ENCODE results near the gene ZIC4.

The ZIC4 gene

DNA sequence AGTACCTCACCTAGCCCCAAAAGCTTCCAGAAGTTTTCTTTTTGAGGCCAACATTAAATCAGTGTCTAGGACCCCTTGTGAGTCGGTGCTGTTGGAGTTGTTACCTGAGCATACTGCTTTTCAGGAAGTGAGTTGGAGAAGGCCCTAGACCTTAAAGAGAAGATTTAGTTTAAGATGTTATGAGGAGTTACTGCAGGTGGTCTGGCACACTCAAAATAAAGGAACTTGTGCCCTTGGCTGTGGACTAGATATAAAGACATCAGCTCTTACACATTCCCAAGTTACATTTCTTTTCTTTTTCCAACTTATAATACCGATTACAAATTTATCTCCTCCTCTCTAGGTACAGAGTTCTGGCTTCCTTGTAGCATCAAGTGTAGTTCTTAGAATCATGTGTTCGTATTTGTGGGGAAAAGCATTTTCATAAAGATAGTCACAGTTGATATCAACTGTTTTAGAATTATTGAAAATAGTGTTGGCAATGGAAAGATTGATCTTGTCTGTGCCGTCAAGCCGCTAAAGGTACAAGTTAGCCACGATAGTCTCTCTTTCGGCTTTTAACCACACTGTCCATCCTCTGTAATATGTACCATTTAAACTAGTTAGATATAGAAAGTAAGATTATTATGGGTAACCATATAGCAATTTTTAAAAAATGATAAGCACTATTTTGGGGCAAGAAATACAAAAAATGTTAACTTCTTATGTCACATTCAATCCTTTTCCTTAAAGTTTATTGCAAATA is 11.4 kb upstream of the ZIC4 start:
- DNase-seq (ENCODE audit: low spot score) = no peak

- DNase-seq (ENCODE audit: low spot score) = no peak
Measured at GRCh38 chr3:147416931-147417330, 10.6 kb upstream of the ZIC4 start.

GRCh38 chr3:147415874-147416273 is 9.5 kb upstream of the ZIC4 start:
- DNase-seq (ENCODE audit: low spot score) = no peak

GRCh38 chr3:147415286-147415685 is 8.9 kb upstream of the ZIC4 start:
- no peak for DNase-seq (ENCODE audit: low spot score)

DNA sequence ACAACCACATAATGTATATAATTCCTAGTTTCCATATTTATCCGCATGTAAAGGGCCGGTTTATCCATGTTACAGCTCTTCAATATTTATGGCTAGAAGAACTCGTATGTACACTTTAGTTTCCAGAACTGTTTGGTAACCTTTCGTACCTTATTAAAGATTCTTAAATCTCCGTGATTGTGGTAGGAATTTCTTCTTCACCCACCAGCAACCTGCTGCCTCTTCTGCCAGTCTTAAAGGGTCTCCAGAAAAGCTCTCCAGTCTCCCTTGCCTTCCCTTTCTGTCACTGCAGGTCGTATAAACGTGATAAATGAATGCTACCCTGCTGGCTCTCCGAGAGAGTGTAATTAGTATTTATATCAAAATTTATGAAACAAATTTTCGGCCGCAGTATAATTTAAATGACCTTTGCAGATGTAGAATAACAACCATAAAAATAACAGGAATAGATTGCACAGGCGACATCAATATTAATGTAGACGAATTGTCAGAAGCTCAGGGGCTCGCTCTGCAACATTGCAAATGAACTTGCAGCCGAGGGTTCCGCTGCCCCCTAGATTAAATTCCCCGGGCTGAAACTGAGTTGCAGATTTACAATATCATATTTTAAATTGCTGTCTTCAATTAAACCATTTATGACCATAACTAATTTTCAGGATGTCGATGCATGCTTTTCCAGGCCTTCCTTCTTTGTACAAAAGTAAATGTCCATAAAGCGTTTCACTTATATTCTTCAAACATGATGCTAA is 8.2 kb upstream of the ZIC4 start:
- no peak for DNase-seq (ENCODE audit: low spot score)

- DNase-seq (ENCODE audit: low spot score) = no peak
Measured at GRCh38 chr3:147413686-147414389, 7.5 kb upstream of the ZIC4 start.

DNA sequence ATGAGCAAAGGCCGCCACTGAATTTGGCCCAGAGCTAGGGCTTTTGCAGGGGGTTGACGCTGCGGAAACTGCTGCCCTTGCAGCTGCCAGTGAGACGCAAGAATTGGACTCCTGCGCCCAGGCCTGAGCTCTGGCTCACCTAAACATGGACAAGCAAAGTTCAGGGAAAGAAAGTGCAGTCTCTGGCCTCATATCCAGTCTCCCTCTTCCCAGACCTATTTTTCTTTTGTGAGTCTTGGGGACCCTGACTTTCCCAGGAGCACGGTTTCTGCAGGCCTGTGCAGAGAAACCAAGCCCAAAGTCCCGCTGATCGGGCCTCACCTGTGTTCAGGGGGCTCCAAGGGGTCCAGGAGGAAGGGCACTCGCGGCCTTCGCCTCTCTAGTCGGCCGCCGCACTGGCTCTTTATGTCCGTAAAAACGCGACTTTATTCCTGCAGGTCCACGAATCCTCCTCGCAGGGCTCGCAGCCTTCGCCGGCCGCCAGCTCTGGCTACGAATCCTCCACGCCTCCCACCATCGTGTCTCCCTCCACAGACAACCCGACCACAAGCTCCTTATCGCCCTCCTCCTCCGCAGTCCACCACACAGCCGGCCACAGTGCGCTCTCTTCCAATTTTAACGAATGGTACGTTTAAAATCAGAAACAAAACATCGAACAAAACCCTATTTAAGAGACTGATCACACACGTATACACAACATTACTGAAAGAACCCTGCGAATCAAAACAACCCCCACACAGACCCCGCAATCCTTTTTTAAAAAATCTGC is 6.8 kb upstream of the ZIC4 start:
- no peak for DNase-seq (ENCODE audit: low spot score)

GRCh38 chr3:147412261-147412916 is 6.0 kb upstream of the ZIC4 start:
- no peak for DNase-seq (ENCODE audit: low spot score)

- DNase-seq (ENCODE audit: low spot score) = no peak
Measured at GRCh38 chr3:147411815-147412241, 5.5 kb upstream of the ZIC4 start.

DNA sequence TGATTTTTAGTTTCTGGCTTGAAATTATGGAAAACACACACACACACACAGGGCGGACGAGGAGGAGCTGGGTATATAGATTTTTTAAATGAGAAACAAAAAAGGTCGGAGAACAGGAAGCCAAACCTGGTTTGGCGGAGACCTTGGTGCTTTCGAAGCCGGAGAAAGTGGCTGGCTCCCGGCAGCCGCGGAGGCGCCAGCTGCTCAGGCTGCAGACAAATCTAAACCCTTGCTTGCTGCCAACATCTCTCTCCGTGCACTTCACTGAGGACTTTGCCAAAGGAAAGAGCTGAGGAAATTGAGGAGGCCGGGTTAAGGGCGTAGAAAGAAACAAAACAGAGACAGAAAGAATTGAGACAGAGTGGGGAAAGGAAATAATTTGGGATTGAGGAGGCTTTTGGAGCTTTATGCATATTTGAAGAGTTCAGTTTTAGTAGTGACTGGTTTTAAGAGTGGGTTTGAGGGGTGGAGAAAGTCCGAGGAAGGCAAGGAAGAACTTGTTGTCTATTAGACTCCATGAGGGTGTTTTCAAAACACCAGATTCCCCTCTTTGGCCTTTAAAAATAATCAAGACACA is 5.0 kb upstream of the ZIC4 start:
- no peak for DNase-seq (ENCODE audit: low spot score)

- DNase-seq (ENCODE audit: low spot score) = no peak
Measured at GRCh38 chr3:147410526-147411237, 4.3 kb upstream of the ZIC4 start.

- no peak for DNase-seq (ENCODE audit: low spot score)
Measured at GRCh38 chr3:147410116-147410525, 3.8 kb upstream of the ZIC4 start.

- no peak for DNase-seq (ENCODE audit: low spot score)
Measured at GRCh38 chr3:147409143-147410115, 3.1 kb upstream of the ZIC4 start, which contains the start of gene ZIC1. TSS of gene ZIC1 (plus strand) at chr3:147409365. CDS start at chr3:147410113, 748 bp downstream.

- no peak for DNase-seq (ENCODE audit: low spot score)
Measured at GRCh38 chr3:147408188-147409100, 2.1 kb upstream of the ZIC4 start.

- no peak for DNase-seq (ENCODE audit: low spot score)
Measured at GRCh38 chr3:147407498-147408187, 1.3 kb upstream of the ZIC4 start.

DNA sequence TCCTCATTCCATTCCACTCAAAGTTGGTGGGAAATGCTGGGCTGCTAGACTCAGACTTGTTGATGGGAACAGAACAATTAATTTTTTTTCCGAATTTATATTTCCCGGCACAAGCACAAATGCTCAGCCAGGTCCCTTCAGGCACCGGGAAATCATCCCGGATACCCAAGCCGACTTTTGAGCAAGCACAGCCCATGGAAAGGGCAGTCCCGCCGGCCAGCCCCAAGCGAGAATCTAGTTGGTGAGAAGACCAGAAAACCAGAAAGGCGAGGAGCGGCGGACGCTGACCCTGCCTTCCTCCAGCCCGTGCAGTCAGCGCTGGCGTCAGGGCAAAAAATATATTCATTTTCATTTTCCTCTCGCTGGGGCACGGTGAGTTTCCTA is 763 bp upstream of the ZIC4 start:
- DNase-seq (ENCODE audit: low spot score) = no peak

DNA sequence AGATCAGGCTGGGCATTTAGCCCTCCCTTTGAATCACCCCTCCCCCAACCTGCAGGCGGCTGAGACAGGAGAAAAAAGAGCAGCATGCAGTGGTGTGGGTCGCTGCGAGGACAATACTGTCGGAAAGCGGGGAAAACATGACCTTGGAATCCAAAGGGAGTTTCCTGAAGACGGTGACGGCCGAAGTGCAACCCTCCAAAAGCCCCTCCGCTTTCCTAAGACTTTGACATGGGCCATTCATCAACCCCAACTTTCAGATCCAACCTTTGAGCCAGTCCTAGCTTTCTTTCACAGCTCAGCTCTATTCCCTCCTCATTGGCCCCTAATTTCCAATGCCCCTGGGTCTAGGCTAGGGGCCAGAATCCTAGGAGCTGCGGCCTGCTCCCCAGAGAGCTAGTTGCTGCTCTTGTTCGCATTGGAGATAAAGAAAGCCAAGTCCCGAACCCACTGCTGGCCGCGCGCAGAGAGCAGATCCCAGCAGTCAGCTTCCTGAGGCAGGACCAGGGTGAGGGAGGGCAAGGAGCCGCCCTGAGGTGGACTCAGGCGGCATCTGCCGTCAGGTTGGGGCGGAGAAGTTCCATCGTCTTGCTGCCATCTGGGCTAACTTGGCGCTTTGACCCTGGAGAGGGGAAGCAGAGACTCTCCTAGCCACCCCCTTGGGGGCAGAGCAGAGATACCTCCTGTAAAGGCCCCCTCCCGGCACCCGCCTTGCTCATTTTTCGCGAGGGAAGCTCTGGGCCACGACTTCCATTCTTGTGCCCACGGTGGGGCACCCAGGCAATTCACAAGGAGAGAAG is 914 bp downstream of the ZIC4 start:
- no peak for DNase-seq (ENCODE audit: low spot score)
